Osteocyte (in vitro differentiated cells): ENCODE results near the gene TLX2. TPM values are rescaled to one million over a fixed set of nuclear protein-coding genes. Genes with fewer than 3 reads are reported as not detected.

Source experiments
- DNase-seq: peaks from one replicate; pipeline ENCODE4 v3.0.0; 2021; ENCODE audit warnings: mixed read lengths; ENCODE audit not compliant: unreplicated experiment; ENCODE audit errors: extremely low spot score
- H3K27ac Mint-ChIP-seq: one replicate; pipeline ENCODE4 v1.8.0; 2021; ENCODE audit warnings: mild to moderate bottlenecking, mixed read lengths; ENCODE audit not compliant: unreplicated experiment
- H3K27me3 Mint-ChIP-seq: one replicate; pipeline ENCODE4 v1.8.0; 2021; ENCODE audit warnings: mixed read lengths; ENCODE audit not compliant: unreplicated experiment
- H3K36me3 Mint-ChIP-seq: one replicate; pipeline ENCODE4 v1.8.0; 2021; ENCODE audit warnings: mixed read lengths; ENCODE audit not compliant: unreplicated experiment
- H3K4me1 Mint-ChIP-seq: one replicate; pipeline ENCODE4 v1.8.0; 2021; ENCODE audit warnings: mixed read lengths; ENCODE audit not compliant: unreplicated experiment
- H3K4me3 Mint-ChIP-seq: one replicate; pipeline ENCODE4 v1.8.0; 2021; ENCODE audit warnings: mild to moderate bottlenecking, moderate library complexity, mixed read lengths; ENCODE audit not compliant: unreplicated experiment
- H3K9me3 Mint-ChIP-seq: one replicate; pipeline ENCODE4 v1.8.0; 2021; ENCODE audit warnings: mixed read lengths; ENCODE audit not compliant: unreplicated experiment
- total RNA-seq: library from RNA; stranded (reverse); gene quantifications from 2 replicates; pipeline ENCODE4 v1.2.1, GENCODE V29; 2021
- TF ChIP-seq, protein P1 (sequence below): fragments of 200-600 bp; sonication (generic); IDR thresholded peaks from 2 replicates; pipeline ENCODE4 v1.5.0; 2021; ENCODE audit warnings: antibody characterized with exemption, mild to moderate bottlenecking, moderate library complexity

Gene TLX2
- total RNA-seq, 1 donor from 2014 or later: not detected

- Mint-ChIP-seq H3K36me3 (peaks cover 2% of the 10 kb centered on the region), H3K27me3 (no peaks in the 10 kb centered on the region), H3K4me1 (peaks cover 23% of the 10 kb centered on the region), H3K9me3 (no peaks in the 10 kb centered on the region), H3K27ac (no peak overlapping the region), H3K4me3 (no peak overlapping the region)
- TF ChIP-seq, protein P1, sequence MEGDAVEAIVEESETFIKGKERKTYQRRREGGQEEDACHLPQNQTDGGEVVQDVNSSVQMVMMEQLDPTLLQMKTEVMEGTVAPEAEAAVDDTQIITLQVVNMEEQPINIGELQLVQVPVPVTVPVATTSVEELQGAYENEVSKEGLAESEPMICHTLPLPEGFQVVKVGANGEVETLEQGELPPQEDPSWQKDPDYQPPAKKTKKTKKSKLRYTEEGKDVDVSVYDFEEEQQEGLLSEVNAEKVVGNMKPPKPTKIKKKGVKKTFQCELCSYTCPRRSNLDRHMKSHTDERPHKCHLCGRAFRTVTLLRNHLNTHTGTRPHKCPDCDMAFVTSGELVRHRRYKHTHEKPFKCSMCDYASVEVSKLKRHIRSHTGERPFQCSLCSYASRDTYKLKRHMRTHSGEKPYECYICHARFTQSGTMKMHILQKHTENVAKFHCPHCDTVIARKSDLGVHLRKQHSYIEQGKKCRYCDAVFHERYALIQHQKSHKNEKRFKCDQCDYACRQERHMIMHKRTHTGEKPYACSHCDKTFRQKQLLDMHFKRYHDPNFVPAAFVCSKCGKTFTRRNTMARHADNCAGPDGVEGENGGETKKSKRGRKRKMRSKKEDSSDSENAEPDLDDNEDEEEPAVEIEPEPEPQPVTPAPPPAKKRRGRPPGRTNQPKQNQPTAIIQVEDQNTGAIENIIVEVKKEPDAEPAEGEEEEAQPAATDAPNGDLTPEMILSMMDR: no peak
- no peak for DNase-seq
Observed at GRCh38 chr2:74533464-74533863, 19.2 kb downstream of the TLX2 start.

GRCh38 chr2:74534411-74534810 lies 20.2 kb downstream of the TLX2 start:
- Mint-ChIP-seq H3K9me3 (no peaks in the 10 kb centered on the region), H3K27ac (no peak overlapping the region), H3K4me3 (no peak overlapping the region), H3K27me3 (no peaks in the 10 kb centered on the region), H3K36me3 (peaks cover 2% of the 10 kb centered on the region), H3K4me1 (peaks cover 17% of the 10 kb centered on the region)
- TF ChIP-seq, protein P1: no peak
- no peak for DNase-seq

DNA sequence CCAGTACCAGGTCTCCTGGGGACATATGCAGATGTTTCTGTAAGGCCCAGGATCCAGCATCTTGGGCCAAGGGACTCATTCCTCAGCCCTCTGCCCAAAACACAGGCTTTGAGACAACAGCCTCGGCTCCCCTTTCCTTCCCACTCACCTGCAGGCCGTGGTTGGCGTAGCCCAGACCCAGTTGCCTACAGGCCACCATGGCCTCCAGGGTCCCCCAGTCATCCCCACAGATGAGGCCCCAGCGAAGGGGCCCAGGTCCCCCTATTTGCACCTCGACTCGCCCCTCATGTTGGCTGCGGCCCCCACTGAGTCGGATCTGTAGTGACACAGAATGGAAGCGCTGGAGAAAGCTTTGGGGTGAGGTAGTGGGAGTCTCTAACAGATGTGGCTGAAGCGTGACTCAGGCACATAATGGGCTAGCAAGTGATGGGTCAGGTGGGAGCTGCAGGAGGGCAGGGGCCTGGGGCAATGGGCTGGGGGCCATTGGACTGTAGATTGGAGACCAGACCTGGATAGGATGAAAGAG lies 21.3 kb downstream of the TLX2 start:
- peaks cover 16% of the 10 kb centered on the region for H3K4me1 Mint-ChIP-seq
- no peaks in the 10 kb centered on the region for H3K9me3 Mint-ChIP-seq
- TF ChIP-seq, protein P1: no peak
- H3K36me3 Mint-ChIP-seq: peaks cover 2% of the 10 kb centered on the region
- no peak overlapping the region for H3K4me3 Mint-ChIP-seq
- no peak for DNase-seq
- H3K27ac Mint-ChIP-seq: no peak overlapping the region
- H3K27me3 Mint-ChIP-seq: no peaks in the 10 kb centered on the region

GRCh38 chr2:74536166-74536950 lies 22.1 kb downstream of the TLX2 start:
- Mint-ChIP-seq H3K9me3 (no peaks in the 10 kb centered on the region), H3K36me3 (peaks cover 6% of the 10 kb centered on the region), H3K27me3 (no peaks in the 10 kb centered on the region), H3K4me3 (no peak overlapping the region), H3K27ac (no peak overlapping the region), H3K4me1 (peaks cover 7% of the 10 kb centered on the region)
- TF ChIP-seq, protein P1: no peak
- no peak for DNase-seq

DNA sequence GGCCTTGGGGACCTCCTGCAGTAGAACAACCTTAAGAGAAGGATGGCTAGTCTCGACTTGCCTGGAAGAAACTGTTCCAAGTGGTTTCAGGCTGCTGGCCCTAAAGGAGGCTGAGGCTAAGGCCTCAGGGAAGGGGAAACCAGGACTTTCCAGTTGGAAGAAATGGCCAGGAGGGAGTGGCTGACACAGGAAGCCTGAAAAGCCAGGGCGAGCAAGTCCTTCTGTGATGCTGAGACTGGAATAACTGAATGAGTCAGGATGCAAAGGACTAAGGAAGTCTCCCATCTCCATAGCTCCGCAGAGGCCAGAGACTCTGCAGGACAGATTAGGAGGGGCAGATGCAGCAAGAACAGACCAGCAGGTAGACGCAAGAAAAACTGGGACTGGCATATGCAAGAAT lies 22.9 kb downstream of the TLX2 start:
- no peak overlapping the region for H3K4me3 Mint-ChIP-seq
- peaks cover 8% of the 10 kb centered on the region for H3K36me3 Mint-ChIP-seq

More for the DNA sequence above, 22.9 kb downstream of the TLX2 start:
- no peak for DNase-seq
- Mint-ChIP-seq H3K27ac (no peak overlapping the region), H3K9me3 (no peaks in the 10 kb centered on the region), H3K4me1 (peaks cover 1% of the 10 kb centered on the region), H3K27me3 (no peaks in the 10 kb centered on the region)
- TF ChIP-seq, protein P1: no peak
